ENCODE data around the gene DDX17. TPM values are rescaled to one million over a fixed set of nuclear protein-coding genes. Genes with fewer than 3 reads are reported as not detected.

DDX17 gene
- total RNA-seq, 1 experiment from 2014 or later: 399 TPM

GRCh38 chr22:38554281-38554680 lies 48.2 kb upstream of the DDX17 start (continued):
- TF ChIP-seq NR2C2 (CRISPR knock-in tag; IDR thresholded peaks at IDR 0.05) (no peak), ATF1 (CRISPR knock-in tag; IDR thresholded peaks at IDR 0.05) (no peak), ATF3 (CRISPR knock-in tag; conservative IDR thresholded peaks at IDR 0.05) (no peak), FOXJ3 (CRISPR knock-in tag; IDR thresholded peaks at IDR 0.05; ENCODE audit: borderline replicate concordance) (no peak), GRHL2 (CRISPR knock-in tag; IDR thresholded peaks at IDR 0.05; ENCODE audit: insufficient replicate concordance, severe bottlenecking) (no peak), MLX (CRISPR knock-in tag; IDR thresholded peaks at IDR 0.05) (no peak), E2F1 (CRISPR knock-in tag; IDR thresholded peaks at IDR 0.05) (no peak), OVOL2 (CRISPR knock-in tag; IDR thresholded peaks at IDR 0.05; ENCODE audit: borderline replicate concordance) (no peak)

- peaks cover 4% of the 10 kb centered on the region for H3K4me1 Mint-ChIP-seq
- peaks cover 2% of the 10 kb centered on the region; the same call in 1 of the 2 replicates for H3K27me3 Mint-ChIP-seq (ENCODE audit: low read depth)
- H3K27ac Mint-ChIP-seq: no peak overlapping the region
- ATAC-seq (no peak), DNase-seq (ENCODE audit: low spot score) (no peak)
- no peak overlapping the region for H3K4me3 Mint-ChIP-seq
- peaks cover 2% of the 10 kb centered on the region for H3K36me3 Mint-ChIP-seq
- CTCF ChIA-PET: no interaction called here
- POLR2A ChIA-PET: no interaction called here
- H3K9me3 Mint-ChIP-seq: peaks cover 2% of the 10 kb centered on the region
- TF ChIP-seq HMGXB4 (CRISPR knock-in tag; IDR thresholded peaks at IDR 0.05) (no peak), ZNF219 (CRISPR knock-in tag; IDR thresholded peaks at IDR 0.05; ENCODE audit: borderline replicate concordance) (no peak), CBFB (CRISPR knock-in tag; IDR thresholded peaks at IDR 0.05; ENCODE audit: low read depth) (no peak), ZNF138 (CRISPR knock-in tag; conservative IDR thresholded peaks at IDR 0.05) (no peak), ZSCAN18 (CRISPR knock-in tag; IDR thresholded peaks at IDR 0.05) (no peak), ARID4B (CRISPR knock-in tag; IDR thresholded peaks at IDR 0.05; ENCODE audit: borderline replicate concordance) (no peak), ZNF396 (CRISPR knock-in tag; IDR thresholded peaks at IDR 0.05; ENCODE audit: borderline replicate concordance) (no peak), MAX (CRISPR knock-in tag; IDR thresholded peaks at IDR 0.05) (no peak), RORB (CRISPR knock-in tag; IDR thresholded peaks at IDR 0.05) (no peak), ATF6 (CRISPR knock-in tag; IDR thresholded peaks at IDR 0.05) (no peak), RELA (CRISPR knock-in tag; IDR thresholded peaks at IDR 0.05; ENCODE audit: borderline replicate concordance) (no peak), OVOL2 (CRISPR knock-in tag; IDR thresholded peaks at IDR 0.05; ENCODE audit: borderline replicate concordance) (no peak), ZNF671 (CRISPR knock-in tag; IDR thresholded peaks at IDR 0.05) (no peak), JAZF1 (CRISPR knock-in tag; IDR thresholded peaks at IDR 0.05) (no peak), PREB (CRISPR knock-in tag; IDR thresholded peaks at IDR 0.05; ENCODE audit: borderline replicate concordance) (no peak)
Observed at GRCh38 chr22:38549101-38549894, 43.2 kb upstream of the DDX17 start.

Data from WTC11 (cell line).